Body of pancreas (tissue), 4 donors: ENCODE measurements around the gene ZNF281. TPM values are rescaled to one million over a fixed set of nuclear protein-coding genes. Genes with fewer than 3 reads are reported as not detected.

ENCODE experiments used
- ATAC-seq: fragments of 150-250 bp; one replicate; pipeline ENCODE4 v1.9.1; 2016
- DNase-seq, 4 donors: peaks; one replicate each; pipeline ENCODE4 v3.0.0-alpha.2; 2019
- H3K27ac ChIP-seq, 4 donors: fragments of 200-600 bp; sonication (generic); 1 replicate in 3 of 4; 2 replicates in 1 of 4; pipeline versions ENCODE4 v1.5.1 to v1.6.1; 2016 to 2019; ENCODE audit warnings: mild to moderate bottlenecking in 1 of 4, mixed read lengths in 1 of 4, moderate library complexity in 1 of 4
- H3K27me3 ChIP-seq, 2 donors: fragments of 200-600 bp; sonication (generic); one replicate each; pipeline ENCODE4 v1.6.0; 2016; ENCODE audit warnings: mild to moderate bottlenecking in 1 of 2
- H3K36me3 ChIP-seq, 2 donors: fragments of 200-600 bp; sonication (generic); replicated peaks in 1 of 2; 2 replicates each; pipeline ENCODE4 v1.5.1; 2016; ENCODE audit warnings: low read depth in 2 of 2; ENCODE audit not compliant: insufficient read depth in 1 of 2
- H3K4me1 ChIP-seq: fragments of 200-600 bp; sonication (generic); one replicate; pipeline ENCODE4 v1.6.0; 2016
- H3K4me3 ChIP-seq, 2 donors: fragments of 200-600 bp; sonication (generic); 1 replicate in 1 of 2; 2 replicates in 1 of 2; pipeline ENCODE4 v1.5.1; 2016 to 2019
- H3K9me3 ChIP-seq, 3 donors: fragments of 200-600 bp; sonication (generic); 1 replicate in 2 of 3; 2 replicates in 1 of 3; pipeline ENCODE4 v1.5.1; 2016
- POLR2A ChIP-seq, 3 donors: fragments of 450-650 bp; IDR thresholded peaks; one replicate each; pipeline ENCODE4 v1.6.1; 2016; ENCODE audit warnings: antibody characterized with exemption in 3 of 3, mild to moderate bottlenecking in 2 of 3
- WGBS, 2 donors: methylation state at CpG; one replicate each; pipeline ENCODE4 v1.1.5; 2017; 5-methylcytosine and 5-hydroxymethylcytosine counted together
- intact Hi-C: fragments of 100-400 bp; cut with DNase I; formaldehyde crosslinking; loops from one replicate; pipeline ENCODE4 v1.15.1; 2023
- total RNA-seq, 2 donors: library from RNA; depleted of rRNA; stranded (reverse); fragments of >200 nt; gene quantifications; one replicate each; pipeline ENCODE4 v1.1.0, GENCODE V29; 2016
- TF ChIP-seq, protein P1 (sequence below), 7 experiments: fragments of 450-650 bp in 4 of 7; fragments of 200-600 bp in 3 of 7; sonication (generic) in 3 of 7; IDR thresholded peaks; one replicate each; pipeline ENCODE4 v1.5.1; 2016 to 2019; ENCODE audit warnings: antibody characterized with exemption in 7 of 7

ZNF281 gene
- total RNA-seq, 2 donors from 2014 or later, result 6.5 to 7.9 TPM

DNA sequence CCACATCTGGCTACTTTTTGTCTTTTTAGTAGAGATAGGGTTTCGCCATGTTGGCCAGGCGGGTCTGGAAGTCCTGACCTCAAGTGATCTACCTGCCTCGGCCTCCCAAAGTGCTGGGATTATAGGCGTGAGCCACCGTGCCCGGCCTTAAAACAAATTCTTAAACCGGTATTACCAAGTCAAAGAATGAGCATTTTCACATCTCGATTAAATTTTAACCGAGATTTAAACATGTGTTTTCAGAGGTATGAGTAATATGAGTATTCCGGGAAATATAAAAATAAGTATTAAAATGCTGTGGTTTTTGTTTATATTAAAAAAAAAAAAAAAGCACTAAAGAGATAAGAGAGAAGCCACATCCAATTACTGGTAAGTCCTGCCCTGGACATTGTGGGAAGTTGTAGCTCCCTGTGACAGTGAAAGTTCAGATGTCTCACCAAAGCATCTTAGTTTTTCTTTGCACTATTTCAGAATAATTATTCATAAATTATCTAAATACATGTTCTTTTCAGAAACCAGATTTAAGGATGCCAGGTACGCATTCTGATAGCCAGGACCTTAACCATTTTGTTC lies 24.9 kb downstream of the ZNF281 start:
- Histone ChIP-seq H3K4me1 (peaks cover 7% of the 10 kb centered on the region), H3K27me3 (no peaks in the 10 kb centered on the region), H3K9me3 (no peaks in the 10 kb centered on the region), H3K36me3 (no peaks in the 10 kb centered on the region), H3K4me3 (no peak overlapping the region), H3K27ac (no peak overlapping the region)
- 91 to 92% methylated on average over 11 of the region's 11 CpGs for WGBS, 2 donors
- TF ChIP-seq, protein P1, sequence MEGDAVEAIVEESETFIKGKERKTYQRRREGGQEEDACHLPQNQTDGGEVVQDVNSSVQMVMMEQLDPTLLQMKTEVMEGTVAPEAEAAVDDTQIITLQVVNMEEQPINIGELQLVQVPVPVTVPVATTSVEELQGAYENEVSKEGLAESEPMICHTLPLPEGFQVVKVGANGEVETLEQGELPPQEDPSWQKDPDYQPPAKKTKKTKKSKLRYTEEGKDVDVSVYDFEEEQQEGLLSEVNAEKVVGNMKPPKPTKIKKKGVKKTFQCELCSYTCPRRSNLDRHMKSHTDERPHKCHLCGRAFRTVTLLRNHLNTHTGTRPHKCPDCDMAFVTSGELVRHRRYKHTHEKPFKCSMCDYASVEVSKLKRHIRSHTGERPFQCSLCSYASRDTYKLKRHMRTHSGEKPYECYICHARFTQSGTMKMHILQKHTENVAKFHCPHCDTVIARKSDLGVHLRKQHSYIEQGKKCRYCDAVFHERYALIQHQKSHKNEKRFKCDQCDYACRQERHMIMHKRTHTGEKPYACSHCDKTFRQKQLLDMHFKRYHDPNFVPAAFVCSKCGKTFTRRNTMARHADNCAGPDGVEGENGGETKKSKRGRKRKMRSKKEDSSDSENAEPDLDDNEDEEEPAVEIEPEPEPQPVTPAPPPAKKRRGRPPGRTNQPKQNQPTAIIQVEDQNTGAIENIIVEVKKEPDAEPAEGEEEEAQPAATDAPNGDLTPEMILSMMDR (IDR thresholded peaks at IDR 0.05), result no peak
- no peak for TF ChIP-seq POLR2A (IDR thresholded peaks at IDR 0.05)
- no peak for DNase-seq
- no peak for ATAC-seq
- intact Hi-C loops, result no loop called here

DNA sequence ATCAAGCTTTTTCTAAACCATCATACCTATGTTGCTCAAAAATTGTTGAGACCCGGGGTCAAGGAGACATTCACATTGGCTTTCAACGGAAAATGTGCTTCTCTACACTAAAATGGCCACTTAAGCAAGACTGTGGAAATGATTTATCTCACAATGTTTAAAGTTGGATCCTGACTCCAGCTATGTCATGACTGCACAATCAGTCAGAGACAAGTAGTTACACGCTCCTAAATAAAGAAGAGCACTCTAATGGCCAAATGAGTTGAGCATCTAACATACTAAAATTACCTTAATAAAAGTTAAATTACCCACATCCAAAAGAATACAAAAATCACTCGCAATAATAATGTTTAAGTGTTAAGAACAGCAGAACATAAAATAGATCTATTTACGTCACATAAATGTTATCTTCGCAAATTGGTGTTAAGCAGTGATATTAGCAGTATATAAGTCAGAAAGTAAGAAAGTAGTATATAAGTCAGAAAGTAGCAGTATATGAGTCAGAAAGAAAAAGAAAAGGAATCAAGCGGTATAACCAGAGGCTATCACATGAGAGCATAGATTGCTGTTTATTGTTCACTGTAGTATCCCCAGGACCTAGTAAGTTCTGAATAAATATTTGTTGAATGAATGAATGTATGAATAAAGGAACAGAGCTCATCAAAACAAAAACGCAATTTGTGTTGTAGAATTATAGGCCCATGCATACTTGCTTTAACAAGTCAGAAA lies 28.4 kb downstream of the ZNF281 start:
- WGBS, 2 donors, result 95% methylated on average over 8 of the region's 8 CpGs
- TF ChIP-seq POLR2A (IDR thresholded peaks at IDR 0.05), result no peak
- TF ChIP-seq, protein P1 (IDR thresholded peaks at IDR 0.05), result no peak
- Histone ChIP-seq H3K9me3 (no peaks in the 10 kb centered on the region), H3K27me3 (no peaks in the 10 kb centered on the region), H3K36me3 (no peaks in the 10 kb centered on the region), H3K4me1 (peaks cover 14% of the 10 kb centered on the region), H3K27ac (no peak overlapping the region), H3K4me3 (no peak overlapping the region)
- ATAC-seq (no peak), DNase-seq (no peak)
- intact Hi-C loops, result no loop called here

DNA sequence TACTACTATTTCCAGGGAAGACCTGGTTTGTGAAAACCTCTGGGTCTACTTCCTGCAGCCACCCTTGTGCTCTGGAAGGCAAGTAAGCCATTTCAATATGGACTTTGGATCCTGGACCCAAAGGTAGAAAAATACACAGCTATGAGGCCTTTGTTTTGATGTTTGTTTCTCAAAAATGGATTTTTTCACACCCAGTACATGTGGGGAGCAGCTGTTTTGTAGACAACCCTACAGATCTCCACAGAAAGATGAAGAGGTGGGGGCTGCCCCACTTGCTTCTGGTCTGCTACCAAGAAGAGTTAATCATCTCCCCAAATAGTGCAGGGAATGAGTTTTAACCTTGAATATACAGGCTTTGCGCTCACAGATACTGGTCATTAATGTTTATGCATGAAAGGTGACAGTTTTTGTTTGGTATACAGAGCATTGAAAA lies 29.2 kb downstream of the ZNF281 start:
- intact Hi-C loops, result no loop called here
- WGBS, 2 donors, result 57 to 67% methylated on average over 1 of the region's 1 CpG
- ATAC-seq (no peak), DNase-seq (no peak)
- no peak overlapping the region for H3K4me3 ChIP-seq
- H3K36me3 ChIP-seq, result no peaks in the 10 kb centered on the region
- TF ChIP-seq, protein P1 (IDR thresholded peaks at IDR 0.05), result no peak
- no peak for TF ChIP-seq POLR2A (IDR thresholded peaks at IDR 0.05)
- H3K4me1 ChIP-seq, result peaks cover 14% of the 10 kb centered on the region
- no peaks in the 10 kb centered on the region for H3K27me3 ChIP-seq
- H3K9me3 ChIP-seq, result no peaks in the 10 kb centered on the region
- H3K27ac ChIP-seq, result no peak overlapping the region

DNA sequence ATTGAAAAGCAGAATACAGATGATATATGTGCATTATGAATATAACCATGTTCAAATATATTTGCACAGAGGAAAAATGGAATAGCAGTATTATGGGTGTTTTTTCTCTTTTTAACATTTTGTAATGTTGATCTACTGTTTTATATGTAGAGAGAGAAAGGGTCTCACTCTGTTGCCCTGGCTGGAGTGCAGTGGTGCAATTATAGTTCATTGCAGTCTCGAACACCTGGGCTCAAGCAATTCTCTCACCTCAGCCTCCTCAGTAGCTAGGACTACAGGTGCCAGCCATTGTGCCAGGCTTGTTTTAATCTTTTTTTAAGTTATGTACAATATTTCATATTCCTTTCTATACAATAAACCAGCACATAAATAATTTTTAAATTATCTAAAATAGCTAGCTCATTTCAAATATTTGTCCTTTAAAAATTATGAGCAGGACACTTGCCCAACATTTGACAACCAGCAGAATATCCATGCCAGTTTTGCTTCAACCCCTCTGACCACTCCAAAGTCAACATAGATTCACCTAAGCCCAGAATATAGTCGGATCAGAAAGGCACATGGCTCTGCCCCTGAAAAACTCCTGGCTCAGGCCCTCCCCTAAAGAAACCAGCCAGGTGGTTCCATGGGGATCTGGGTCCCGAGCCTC lies 29.8 kb downstream of the ZNF281 start:
- H3K27me3 ChIP-seq, result no peaks in the 10 kb centered on the region
- TF ChIP-seq, protein P1 (IDR thresholded peaks at IDR 0.05), result no peak
- TF ChIP-seq POLR2A (IDR thresholded peaks at IDR 0.05), result no peak
- H3K4me1 ChIP-seq, result peaks cover 14% of the 10 kb centered on the region
- no peaks in the 10 kb centered on the region for H3K36me3 ChIP-seq
- DNase-seq (no peak), ATAC-seq (no peak)
- no peak overlapping the region for H3K27ac ChIP-seq
- H3K9me3 ChIP-seq, result no peaks in the 10 kb centered on the region
- H3K4me3 ChIP-seq, result no peak overlapping the region
- intact Hi-C loops, result no loop called here
- WGBS, 2 donors, result 61 to 66% methylated on average over 3 of the region's 3 CpGs
